DMS153 treated with DMSO at 0.1 percent for 48 hours (cell line): ENCODE data around the gene TP53I11.

Experiments used
- DNase-seq: peaks from one replicate; lab custom pipeline; 2025; ENCODE audit not compliant: unreplicated experiment; lab: John Stamatoyannopoulos, UW

Gene TP53I11

GRCh38 chr11:44979543-44980399, 29.1 kb upstream of the TP53I11 start:
- DNase-seq: peak; percentile 96

GRCh38 chr11:44978961-44979331, 28.3 kb upstream of the TP53I11 start:
- DNase-seq: peak; percentile 93

GRCh38 chr11:44978274-44978960, 27.7 kb upstream of the TP53I11 start:
- no peak for DNase-seq

GRCh38 chr11:44977493-44977984, 26.9 kb upstream of the TP53I11 start:
- DNase-seq: no peak

- no peak for DNase-seq
Measured at GRCh38 chr11:44976576-44976975, 25.9 kb upstream of the TP53I11 start.

- DNase-seq: no peak
Measured at GRCh38 chr11:44974402-44975000, 23.8 kb upstream of the TP53I11 start.

GRCh38 chr11:44973632-44974401, 23.1 kb upstream of the TP53I11 start:
- DNase-seq: no peak

- no peak for DNase-seq
Measured at GRCh38 chr11:44972746-44973435, 22.2 kb upstream of the TP53I11 start.

- DNase-seq: no peak
Measured at GRCh38 chr11:44971185-44971584, 20.5 kb upstream of the TP53I11 start.

- DNase-seq: no peak
Measured at GRCh38 chr11:44970293-44970692, 19.6 kb upstream of the TP53I11 start.

GRCh38 chr11:44969651-44970252, 19.1 kb upstream of the TP53I11 start:
- DNase-seq: no peak

- no peak for DNase-seq
Measured at GRCh38 chr11:44968510-44968909, 17.8 kb upstream of the TP53I11 start.

GRCh38 chr11:44967930-44968496, 17.3 kb upstream of the TP53I11 start:
- DNase-seq: no peak

GRCh38 chr11:44966694-44967093, 16.0 kb upstream of the TP53I11 start:
- DNase-seq: no peak

- no peak for DNase-seq
Measured at GRCh38 chr11:44964526-44965209, 14.0 kb upstream of the TP53I11 start.

GRCh38 chr11:44963948-44964347, 13.3 kb upstream of the TP53I11 start:
- no peak for DNase-seq

GRCh38 chr11:44963136-44963535, 12.5 kb upstream of the TP53I11 start:
- DNase-seq: no peak

GRCh38 chr11:44962464-44962863, 11.8 kb upstream of the TP53I11 start:
- no peak for DNase-seq

- DNase-seq: no peak
Measured at GRCh38 chr11:44960200-44960845, 9.6 kb upstream of the TP53I11 start.
